Activated CD4-positive, alpha-beta T cell treated with anti-CD3 and anti-CD28 coated beads for 24 hours (primary cell): ENCODE results near the gene CPLX3.
A peak's percentile ranks its signal among the peaks of the same experiment; 100 is the strongest.

Experiments used
- DNase-seq, 2 donors: peaks; one replicate each; pipeline ENCODE4 v3.0.0-alpha.2; 2020; ENCODE audit warnings: low read depth in 2 of 2

The CPLX3 gene

GRCh38 chr15:74827614-74828013, 1.2 kb downstream of the CPLX3 start:
- DNase-seq, result no peak

DNA sequence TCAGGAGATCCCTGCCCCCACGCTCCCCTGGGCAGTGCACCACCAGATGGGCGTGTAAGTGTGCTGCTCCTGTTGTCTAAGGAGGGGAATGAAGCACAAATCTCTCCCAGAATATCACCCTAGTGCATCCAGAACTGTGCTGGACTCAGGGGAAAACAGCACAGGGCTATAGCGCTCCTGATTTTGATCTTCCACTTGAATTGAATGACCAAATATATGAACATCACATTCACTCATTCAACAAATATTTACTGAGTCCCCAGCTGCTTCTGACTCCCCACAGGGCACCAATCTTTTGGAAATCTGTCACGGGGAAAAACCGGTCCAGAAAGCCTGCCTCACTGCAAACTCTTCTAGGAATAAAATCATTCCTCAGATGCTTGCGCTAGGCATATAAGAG, 2.4 kb downstream of the CPLX3 start:
- no peak for DNase-seq

GRCh38 chr15:74829486-74829885, 3.1 kb downstream of the CPLX3 start:
- DNase-seq, result no peak

GRCh38 chr15:74829991-74830390, 3.6 kb downstream of the CPLX3 start:
- no peak for DNase-seq

- DNase-seq, result no peak
Observed at GRCh38 chr15:74830868-74831267, 4.4 kb downstream of the CPLX3 start.

DNA sequence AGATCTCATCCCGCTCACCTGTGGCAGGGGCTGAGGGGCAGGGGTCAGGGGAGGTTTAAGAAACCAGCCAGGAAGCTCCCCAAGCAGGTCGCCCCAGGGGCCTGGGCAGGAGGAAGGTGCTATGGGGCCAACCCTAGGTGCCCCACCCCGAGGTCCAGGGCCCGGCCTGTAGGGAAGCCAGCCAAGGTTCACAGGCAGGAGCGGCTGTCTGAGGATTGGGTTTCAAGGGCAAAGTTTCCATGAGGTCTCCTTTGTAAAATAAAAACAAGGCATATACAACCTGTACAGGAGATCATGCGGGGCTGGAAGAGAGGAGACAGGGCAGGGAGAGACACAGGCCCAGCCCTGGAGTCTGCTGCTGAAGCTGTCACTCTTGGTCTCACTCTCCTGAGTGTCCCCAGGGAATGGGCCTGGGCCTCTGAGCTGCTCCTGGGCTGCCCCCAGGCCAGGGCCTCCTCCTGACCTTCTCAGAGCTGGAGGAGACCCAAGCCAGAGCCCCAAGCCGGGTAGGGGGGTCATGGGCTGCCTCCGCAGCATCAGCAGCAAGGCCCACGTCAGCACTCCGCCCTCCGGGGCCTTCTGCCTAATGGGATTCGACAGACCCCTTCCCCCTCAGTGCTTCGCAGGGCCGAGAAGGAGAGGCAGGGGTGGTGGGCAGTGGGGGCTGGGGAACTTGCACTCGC, 5.5 kb downstream of the CPLX3 start:
- no peak for DNase-seq

- no peak for DNase-seq
Observed at GRCh38 chr15:74832826-74833225, 6.4 kb downstream of the CPLX3 start.

- DNase-seq, result no peak
Observed at GRCh38 chr15:74833376-74834107, 7.1 kb downstream of the CPLX3 start.

- DNase-seq, result peak; percentile 29 to 31
Observed at GRCh38 chr15:74835312-74835823, 8.9 kb downstream of the CPLX3 start.

DNA sequence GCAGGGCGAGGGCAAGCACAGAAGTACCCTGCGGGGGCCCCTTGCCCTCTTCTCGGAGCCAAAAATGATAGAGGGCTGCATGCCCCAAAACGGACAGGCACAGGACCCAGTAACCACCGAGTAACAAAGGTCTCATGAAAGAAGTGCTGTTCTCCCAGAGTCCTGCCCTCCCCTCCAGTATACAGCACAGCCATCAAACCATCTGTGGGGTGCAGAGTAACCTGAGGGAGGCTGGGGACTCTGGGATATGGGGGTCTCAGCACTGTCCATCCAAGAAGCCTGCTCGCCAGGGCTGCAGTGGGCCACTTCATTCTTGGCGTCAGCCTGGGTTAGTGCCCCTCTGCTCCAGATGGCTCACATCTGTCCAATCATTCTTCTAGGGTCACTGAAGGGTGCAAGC, 10.4 kb downstream of the CPLX3 start:
- no peak for DNase-seq

DNA sequence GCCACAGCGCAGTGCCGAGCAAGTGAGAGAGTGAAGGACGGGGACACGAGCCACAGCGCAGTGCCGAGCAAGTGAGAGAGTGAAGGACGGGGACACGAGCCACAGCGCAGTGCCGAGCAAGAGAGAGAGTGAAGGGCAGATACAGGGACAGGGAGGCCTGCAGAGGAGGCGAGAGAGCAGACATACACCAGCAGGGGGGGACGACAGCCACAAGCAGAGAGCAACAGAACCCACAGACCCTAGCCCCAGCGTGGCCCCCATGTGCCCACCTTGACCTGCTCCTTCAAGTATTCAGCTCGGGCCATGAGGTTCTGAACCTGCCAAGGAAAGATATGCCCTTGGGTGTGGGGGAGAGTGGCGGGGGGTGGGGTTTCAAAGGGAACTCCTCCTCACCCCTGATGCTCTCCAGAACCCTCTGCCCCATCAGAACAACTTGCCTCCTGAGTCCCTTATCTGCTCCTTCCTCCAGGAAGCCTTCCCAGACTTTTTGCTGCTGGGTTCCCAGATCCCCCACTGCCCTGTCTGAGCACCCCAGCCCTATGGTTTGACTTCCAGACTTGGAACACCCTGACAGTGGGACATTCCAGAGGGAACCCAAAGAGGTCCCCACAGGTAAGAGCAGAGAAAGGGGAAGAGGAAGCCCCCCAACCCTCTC, 11.2 kb downstream of the CPLX3 start:
- no peak for DNase-seq

DNA sequence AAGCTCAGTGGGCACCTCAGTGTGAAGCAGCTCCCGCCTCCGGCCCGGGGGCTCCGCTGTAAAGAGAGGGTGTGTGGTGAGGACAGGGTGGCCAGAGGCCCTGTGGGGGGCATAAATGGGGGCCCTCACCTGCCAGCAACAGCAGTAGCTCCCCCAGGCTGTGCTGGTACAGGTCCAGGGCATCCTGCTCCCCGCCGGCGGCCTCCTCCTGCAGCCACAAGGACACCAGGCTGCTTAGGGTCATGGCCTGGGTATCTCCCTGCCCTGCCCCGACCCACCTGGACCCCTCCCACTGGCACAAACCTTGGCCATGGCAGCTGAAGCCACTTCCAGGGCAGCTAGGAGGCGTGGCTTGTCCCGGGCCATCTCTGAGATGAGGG, 11.7 kb downstream of the CPLX3 start:
- no peak for DNase-seq

GRCh38 chr15:74838746-74839525, 12.5 kb downstream of the CPLX3 start:
- DNase-seq, result no peak

GRCh38 chr15:74839526-74840395, 13.3 kb downstream of the CPLX3 start:
- no peak for DNase-seq

- DNase-seq, result no peak
Observed at GRCh38 chr15:74840851-74841775, 14.7 kb downstream of the CPLX3 start.

- DNase-seq, result no peak
Observed at GRCh38 chr15:74841891-74842373, 15.5 kb downstream of the CPLX3 start.

DNA sequence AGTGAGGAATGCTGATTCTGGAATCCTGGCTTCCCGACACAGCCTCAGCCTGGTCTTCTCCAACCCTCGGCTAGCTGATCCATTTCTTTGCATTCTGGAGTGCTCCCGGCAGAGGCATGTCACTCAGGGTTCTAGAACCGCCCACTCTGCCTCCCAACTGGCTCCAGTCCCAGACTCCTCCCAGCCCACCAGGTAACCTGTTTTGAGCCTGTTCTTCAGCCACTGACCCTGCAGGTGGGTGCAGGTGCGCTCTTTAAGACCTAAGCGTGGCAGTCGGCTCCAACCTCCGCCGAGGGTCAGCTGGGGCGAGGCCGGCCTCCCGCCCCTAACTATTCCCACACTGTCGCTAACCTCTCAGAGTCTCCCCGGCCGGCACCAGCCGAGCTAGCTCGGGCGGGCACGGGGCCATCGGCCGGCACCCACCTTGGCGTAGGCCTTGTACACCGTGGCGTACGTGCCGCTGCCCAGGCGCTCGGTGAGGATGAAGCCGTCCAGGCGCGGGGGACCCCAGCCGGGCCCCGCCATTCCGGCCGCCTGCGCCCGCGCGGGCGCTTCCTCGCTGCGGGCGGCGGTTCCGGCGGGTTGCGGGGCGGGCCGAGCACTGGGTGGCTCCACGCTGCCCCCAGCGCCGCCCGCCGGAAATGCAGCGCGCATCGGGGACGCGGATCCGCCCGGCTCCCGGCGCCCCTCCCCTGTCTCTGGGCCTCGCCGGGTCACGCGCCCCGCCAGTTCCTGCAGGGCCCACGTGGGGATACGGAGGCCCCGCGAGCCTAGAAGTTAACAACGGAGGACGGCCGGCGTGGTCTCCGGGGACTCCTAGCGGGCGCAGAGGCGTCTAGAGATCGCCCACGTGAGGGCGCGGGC, 16.4 kb downstream of the CPLX3 start, which contains the start of gene ULK3:
Gene ULK3, minus strand, starts transcription at position 576 of the 864 bp plus-strand sequence. Its CDS starts 51 bp downstream, at position 525.
- DNase-seq, result peak; percentile 90

GRCh38 chr15:74843445-74843828, 17.0 kb downstream of the CPLX3 start:
- DNase-seq, result no peak

DNA sequence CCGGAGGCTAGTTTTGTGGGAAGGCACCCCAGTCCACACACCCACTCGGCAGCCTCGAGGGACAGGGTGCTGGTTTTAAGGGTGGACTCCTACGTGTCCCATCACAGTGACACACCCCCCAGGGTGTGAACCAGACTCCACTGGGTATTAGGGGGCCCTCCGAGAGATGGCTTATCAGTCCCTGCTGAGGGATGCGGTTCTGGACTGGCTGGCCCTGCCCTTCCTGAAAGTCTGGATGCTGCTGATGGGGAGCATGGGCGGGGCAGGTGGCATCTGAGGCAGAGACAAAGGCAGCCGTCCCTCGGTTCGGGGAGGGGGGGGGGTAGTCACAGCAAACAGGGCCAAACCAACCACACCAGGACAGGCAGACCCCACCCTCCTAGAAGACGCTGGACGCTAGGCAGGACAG, 17.5 kb downstream of the CPLX3 start:
- DNase-seq, result no peak
